HepG2 (cell line): ENCODE measurements around the gene LY6G5B. TPM values are rescaled to one million over a fixed set of nuclear protein-coding genes. Genes with fewer than 3 reads are reported as not detected.

Source experiments
- ADNP ChIP-seq: sonication (generic); formaldehyde crosslinking; IDR thresholded peaks from 2 replicates; pipeline ENCODE4 v1.4.0; 2020; ENCODE audit warnings: missing genetic modification reagents
- AKNA ChIP-seq: sonication (generic); formaldehyde crosslinking; IDR thresholded peaks from 2 replicates; pipeline ENCODE4 v1.4.0; 2020; ENCODE audit warnings: missing genetic modification reagents, borderline replicate concordance
- ATM ChIP-seq: fragments of 450-650 bp; IDR thresholded peaks from 2 replicates; pipeline ENCODE4 v1.7.1; 2017; ENCODE audit warnings: mild to moderate bottlenecking, borderline replicate concordance
- BATF2 ChIP-seq: sonication (generic); formaldehyde crosslinking; IDR thresholded peaks from 2 replicates; pipeline ENCODE4 v1.8.0; 2022; ENCODE audit warnings: mild to moderate bottlenecking, missing genetic modification reagents, moderate library complexity
- BCL6 ChIP-seq: IDR thresholded peaks from 2 replicates; pipeline ENCODE4 v1.6.1; 2016; ENCODE audit warnings: missing genetic modification reagents, missing compliant biosample characterization
- BRCA1 ChIP-seq: sonication (generic); formaldehyde crosslinking; IDR thresholded peaks from 2 replicates; pipeline ENCODE4 v1.4.0; 2020; ENCODE audit warnings: missing genetic modification reagents
- CENPT ChIP-seq: sonication (generic); formaldehyde crosslinking; IDR thresholded peaks from 2 replicates; pipeline ENCODE4 v1.8.0; 2022; ENCODE audit warnings: low read depth, mild to moderate bottlenecking, moderate library complexity, missing genetic modification reagents
- HCFC1 ChIP-seq: fragments of 150-350 bp; IDR thresholded peaks from 2 replicates; pipeline ENCODE4 v1.6.1; 2014; ENCODE audit warnings: low read depth, low read length
- HHEX ChIP-seq: IDR thresholded peaks from 2 replicates; pipeline ENCODE4 v1.6.1; 2016; ENCODE audit warnings: control low read depth
- KDM1A ChIP-seq: IDR thresholded peaks from 2 replicates; pipeline ENCODE4 v1.6.1; 2016; ENCODE audit warnings: missing compliant biosample characterization
- NONO ChIP-seq, 2 experiments: fragments of 450-650 bp in 1 of 2; sonication (generic) in 1 of 2; formaldehyde crosslinking in 1 of 2; IDR thresholded peaks in 1 of 2; conservative IDR thresholded peaks in 1 of 2; 2 replicates each; pipeline versions ENCODE4 v1.6.1 to v1.8.0; 2017 to 2022; ENCODE audit warnings: mild to moderate bottlenecking in 1 of 2, missing genetic modification reagents in 1 of 2, moderate library complexity in 1 of 2
- RARA ChIP-seq: IDR thresholded peaks from 2 replicates; pipeline ENCODE4 v1.6.1; 2016; ENCODE audit warnings: missing genetic modification reagents, missing compliant biosample characterization
- SALL1 ChIP-seq: sonication (generic); formaldehyde crosslinking; IDR thresholded peaks from 2 replicates; pipeline ENCODE4 v1.8.0; 2022; ENCODE audit warnings: mild to moderate bottlenecking, missing genetic modification reagents
- TCF7 ChIP-seq: sonication (generic); IDR thresholded peaks from 2 replicates; pipeline ENCODE4 v1.6.1; 2016; ENCODE audit warnings: antibody characterized with exemption, low read depth
- ZBTB14 ChIP-seq: sonication (generic); formaldehyde crosslinking; IDR thresholded peaks from 2 replicates; pipeline ENCODE4 v1.4.0; 2020; ENCODE audit warnings: missing genetic modification reagents
- ZBTB3 ChIP-seq: sonication (generic); formaldehyde crosslinking; IDR thresholded peaks from 2 replicates; pipeline ENCODE4 v1.4.0; 2020; ENCODE audit warnings: low read depth, mild to moderate bottlenecking, moderate library complexity, missing genetic modification reagents, borderline replicate concordance
- ZBTB8A ChIP-seq: sonication (generic); formaldehyde crosslinking; IDR thresholded peaks from 2 replicates; pipeline ENCODE4 v1.4.0; 2020; ENCODE audit warnings: mild to moderate bottlenecking, low read depth, missing genetic modification reagents, borderline replicate concordance
- ZFP36L2 ChIP-seq: sonication (generic); formaldehyde crosslinking; IDR thresholded peaks from 2 replicates; pipeline ENCODE4 v1.4.0; 2020; ENCODE audit warnings: missing genetic modification reagents
- ZMYM3 ChIP-seq: sonication (generic); formaldehyde crosslinking; IDR thresholded peaks from 2 replicates; pipeline ENCODE4 v1.5.1; 2020; ENCODE audit warnings: mild to moderate bottlenecking, missing genetic modification reagents
- ZNF326 ChIP-seq: sonication (generic); formaldehyde crosslinking; IDR thresholded peaks from 2 replicates; pipeline ENCODE4 v1.4.0; 2020; ENCODE audit warnings: missing genetic modification reagents, borderline replicate concordance
- ZNF431 ChIP-seq: sonication (generic); formaldehyde crosslinking; IDR thresholded peaks from 2 replicates; pipeline ENCODE4 v1.9.0; 2022; ENCODE audit warnings: missing genetic modification reagents, low read depth, mild to moderate bottlenecking, borderline replicate concordance
- ZNF484 ChIP-seq: sonication (generic); formaldehyde crosslinking; IDR thresholded peaks from 2 replicates; pipeline ENCODE4 v1.5.1; 2020; ENCODE audit warnings: mild to moderate bottlenecking, low read depth, missing genetic modification reagents, borderline replicate concordance
- ZNF790 ChIP-seq: sonication (generic); formaldehyde crosslinking; IDR thresholded peaks from 2 replicates; pipeline ENCODE4 v1.8.0; 2022; ENCODE audit warnings: missing genetic modification reagents, mild to moderate bottlenecking, borderline replicate concordance
- ZNF850 ChIP-seq: sonication (generic); formaldehyde crosslinking; conservative IDR thresholded peaks from 2 replicates; pipeline ENCODE4 v1.9.0; 2021; ENCODE audit warnings: mild to moderate bottlenecking, missing genetic modification reagents
- polyA plus RNA-seq, 8 experiments: library from polyadenylated mRNA; depleted of rRNA in 3 of 8; stranded (reverse) in 7 of 8; unstranded in 1 of 8; fragments of >200 nt; fragmentation: Illumina TruSeq in 4 of 8; extraction: Trizol in 4 of 8; gene quantifications; 2 replicates each; pipeline versions ENCODE4 v1.2.1 to v1.2.3, GENCODE V29; 2011 to 2016; ENCODE audit warnings: low read depth in 4 of 8, missing spikeins in 1 of 8, mixed read lengths in 1 of 8; ENCODE audit not compliant: insufficient read depth in 1 of 8
- total RNA-seq, 5 experiments: library from RNA; depleted of rRNA; stranded (reverse); fragments of >200 nt; fragmentation: Illumina TruSeq; extraction: Trizol; gene quantifications; 2 replicates each; pipeline ENCODE4 v1.2.3, GENCODE V29; 2016; ENCODE audit warnings: low read depth in 1 of 5

Gene LY6G5B
- total and polyA plus RNA-seq, 2 of the 13 experiments (the other 11 are each of a cell fraction or from before 2014, with no cell fraction given) = 7.8 to 15.7 TPM

GRCh38 chr6:31654574-31655348 lies 15.0 kb upstream of the LY6G5B start (continued):
- TF ChIP-seq AKNA = no peak
- TF ChIP-seq ADNP = peak; percentile 57; the same call in 1 of the 2 replicates
- no peak for TF ChIP-seq ZNF484 (CRISPR knock-in tag)
- TF ChIP-seq HHEX (CRISPR knock-in tag) = 0 out of 2 replicates have a peak, but pooled peaks have one; percentile 28
- no peak for TF ChIP-seq ZNF326 (CRISPR knock-in tag)
- no peak for TF ChIP-seq ZBTB14 (CRISPR knock-in tag)
- no peak for TF ChIP-seq BATF2 (CRISPR knock-in tag)
- TF ChIP-seq BRCA1 (CRISPR knock-in tag) = no peak
- no peak for TF ChIP-seq ZBTB8A (CRISPR knock-in tag)
- TF ChIP-seq BCL6 (CRISPR knock-in tag) = peak; percentile 39; the same call in 1 of the 2 replicates
- TF ChIP-seq ZFP36L2 (CRISPR knock-in tag) = no peak
- TF ChIP-seq ZNF431 (CRISPR knock-in tag) = no peak
- TF ChIP-seq RARA (CRISPR knock-in tag) = no peak
- 0 out of 2 replicates have a peak, but pooled peaks have one; percentile 27 for TF ChIP-seq KDM1A (CRISPR knock-in tag)
- 0 out of 2 replicates have a peak, but pooled peaks have one; percentile 10 for TF ChIP-seq ZNF790 (CRISPR knock-in tag)
- TF ChIP-seq NONO (IDR thresholded peaks at IDR 0.05) = no peak
- no peak for TF ChIP-seq NONO (CRISPR knock-in tag; conservative IDR thresholded peaks at IDR 0.05)
- no peak for TF ChIP-seq CENPT (CRISPR knock-in tag)
- peak; percentile 26; the same call in 1 of the 2 replicates for TF ChIP-seq SALL1 (CRISPR knock-in tag)
- TF ChIP-seq ZNF850 (CRISPR knock-in tag) = 0 out of 2 replicates have a peak, but pooled peaks have one; percentile 15
- TF ChIP-seq ATM = no peak
- TF ChIP-seq HCFC1 = no peak
- peak; percentile 94 for TF ChIP-seq ZMYM3 (CRISPR knock-in tag)
- TF ChIP-seq TCF7 = no peak
- TF ChIP-seq ZBTB3 = no peak
